Esophagus (tissue), 2 donors: ENCODE data around the gene SULT1A3. TPM values are rescaled to one million over a fixed set of nuclear protein-coding genes. Genes with fewer than 3 reads are reported as not detected.

ENCODE experiments used
- polyA plus RNA-seq, 2 donors: library from polyadenylated mRNA; stranded (reverse); fragments of 200-250 nt; gene quantifications; one replicate each; pipeline ENCODE4 v1.2.3, GENCODE V29; 2013
- donor health status: healthy with polysubstance abuse.
- donor health status: Bipolar disorder and iron deficiency.

Gene SULT1A3
- polyA plus RNA-seq, 2 donors: 10.0 to 39.0 TPM

Other genes with a start within 250 kb of the SULT1A3 start
- gene TMEM219, start 237.2 kb upstream of the SULT1A3 start, polyA plus RNA-seq: 10 to 100 TPM; 61.1 to 83.4 TPM
- 10 to 100 TPM; 15.6 to 30.2 TPM for gene TAOK2, start 225.4 kb upstream of the SULT1A3 start, polyA plus RNA-seq
- 1 to 10 TPM; 6.3 to 9.7 TPM for gene HIRIP3, start 203.6 kb upstream of the SULT1A3 start, polyA plus RNA-seq
- 10 to 100 TPM; 46.4 to 82.1 TPM for gene INO80E, start 203.0 kb upstream of the SULT1A3 start, polyA plus RNA-seq
- 1 to 10 TPM in 1 of 2 donors, under 1 TPM in 1; 0.69 to 3.0 TPM for gene DOC2A, start 188.2 kb upstream of the SULT1A3 start, polyA plus RNA-seq
- gene C16orf92, start 176.1 kb upstream of the SULT1A3 start, polyA plus RNA-seq: not detected
- gene TLCD3B, start 168.0 kb upstream of the SULT1A3 start, polyA plus RNA-seq: under 1 TPM; 0.04 to 0.16 TPM
- gene ALDOA, start 133.5 kb upstream of the SULT1A3 start, polyA plus RNA-seq: 1,000 to 10,000 TPM; 1,266 to 1,398 TPM
- 100 to 1,000 TPM; 113 TPM for gene PPP4C, start 123.3 kb upstream of the SULT1A3 start, polyA plus RNA-seq
- 10 to 100 TPM in 1 of 2 donors, 1 to 10 TPM in 1; 6.2 to 15.8 TPM for gene TBX6, start 107.3 kb upstream of the SULT1A3 start, polyA plus RNA-seq
- gene YPEL3, start 103.0 kb upstream of the SULT1A3 start, polyA plus RNA-seq: 100 to 1,000 TPM in 1 of 2 donors, 10 to 100 TPM in 1; 73.6 to 183 TPM
- 10 to 100 TPM; 49.2 to 82.8 TPM for gene GDPD3, start 85.7 kb upstream of the SULT1A3 start, polyA plus RNA-seq
- gene MAPK3, start 76.0 kb upstream of the SULT1A3 start, polyA plus RNA-seq: 100 to 1,000 TPM; 120 to 126 TPM
- 10 to 100 TPM; 18.0 to 18.4 TPM for gene CORO1A, start 15.7 kb upstream of the SULT1A3 start, polyA plus RNA-seq
- 100 to 1,000 TPM; 195 to 283 TPM for gene BOLA2B, start 5.6 kb upstream of the SULT1A3 start, polyA plus RNA-seq
- 10 to 100 TPM; 44.9 to 48.2 TPM for gene SLX1A, start 5.4 kb upstream of the SULT1A3 start, polyA plus RNA-seq
- 1 to 10 TPM; 2.6 to 7.4 TPM for gene NPIPB13, start 49.2 kb downstream of the SULT1A3 start, polyA plus RNA-seq
- gene CD2BP2, start 156.1 kb downstream of the SULT1A3 start, polyA plus RNA-seq: 10 to 100 TPM; 25.2 to 34.3 TPM
- 10 to 100 TPM; 19.8 to 27.5 TPM for gene TBC1D10B, start 171.2 kb downstream of the SULT1A3 start, polyA plus RNA-seq
- gene MYL11, start 175.5 kb downstream of the SULT1A3 start, polyA plus RNA-seq: 1 to 10 TPM; 1.3 to 2.1 TPM
- gene SEPTIN1, start 183.3 kb downstream of the SULT1A3 start, polyA plus RNA-seq: 1 to 10 TPM; 3.5 to 6.8 TPM
- 1 to 10 TPM; 1.4 to 2.6 TPM for gene ZNF48, start 196.2 kb downstream of the SULT1A3 start, polyA plus RNA-seq
- gene ZNF771, start 208.4 kb downstream of the SULT1A3 start, polyA plus RNA-seq: 1 to 10 TPM; 2.2 to 4.7 TPM
- gene DCTPP1, start 230.8 kb downstream of the SULT1A3 start, polyA plus RNA-seq: 10 to 100 TPM in 1 of 2 donors, 1 to 10 TPM in 1; 9.5 to 32.6 TPM
- gene SEPHS2, start 246.6 kb downstream of the SULT1A3 start, polyA plus RNA-seq: 10 to 100 TPM; 11.8 to 21.5 TPM